LNCaP clone FGC (cell line): Measurements from ENCODE around the gene KRT14.

Experiments used
- DNase-seq: peaks from one replicate; pipeline ENCODE4 v3.0.0-alpha.2; 2011; ENCODE audit warnings: low read depth
- H3K4me3 ChIP-seq: 2 replicates; pipeline ENCODE4 v1.5.1; 2011; ENCODE audit warnings: mild to moderate bottlenecking, low read depth, low read length, control low read depth
- TF ChIP-seq, protein P1 (sequence below): IDR thresholded peaks from 2 replicates; pipeline ENCODE4 v1.5.1; 2012; ENCODE audit warnings: mild to moderate bottlenecking; ENCODE audit not compliant: control insufficient read depth, insufficient read depth; ENCODE audit errors: extremely low read depth

The KRT14 gene

DNA sequence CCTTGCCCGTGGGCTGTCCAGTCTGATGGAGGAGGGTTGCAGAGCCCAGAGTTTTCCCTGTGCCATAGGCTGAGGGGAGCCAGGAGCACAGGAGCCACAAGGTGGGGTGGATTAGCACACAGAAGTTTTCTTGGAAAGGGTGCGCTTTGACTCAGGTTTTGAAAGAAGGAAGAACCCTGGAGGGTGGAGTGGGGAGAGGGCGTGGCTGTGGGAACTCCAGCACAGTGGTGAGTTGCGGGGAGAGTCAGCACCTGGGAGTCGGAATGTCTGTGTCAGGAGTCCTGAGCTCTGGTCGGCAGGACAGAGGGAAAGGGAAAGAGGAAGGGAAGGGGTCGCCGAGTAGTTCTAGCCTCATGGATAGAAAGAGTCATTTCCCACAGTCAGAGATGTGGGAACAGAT lies 8.9 kb upstream of the KRT14 start:
- TF ChIP-seq, protein P1, sequence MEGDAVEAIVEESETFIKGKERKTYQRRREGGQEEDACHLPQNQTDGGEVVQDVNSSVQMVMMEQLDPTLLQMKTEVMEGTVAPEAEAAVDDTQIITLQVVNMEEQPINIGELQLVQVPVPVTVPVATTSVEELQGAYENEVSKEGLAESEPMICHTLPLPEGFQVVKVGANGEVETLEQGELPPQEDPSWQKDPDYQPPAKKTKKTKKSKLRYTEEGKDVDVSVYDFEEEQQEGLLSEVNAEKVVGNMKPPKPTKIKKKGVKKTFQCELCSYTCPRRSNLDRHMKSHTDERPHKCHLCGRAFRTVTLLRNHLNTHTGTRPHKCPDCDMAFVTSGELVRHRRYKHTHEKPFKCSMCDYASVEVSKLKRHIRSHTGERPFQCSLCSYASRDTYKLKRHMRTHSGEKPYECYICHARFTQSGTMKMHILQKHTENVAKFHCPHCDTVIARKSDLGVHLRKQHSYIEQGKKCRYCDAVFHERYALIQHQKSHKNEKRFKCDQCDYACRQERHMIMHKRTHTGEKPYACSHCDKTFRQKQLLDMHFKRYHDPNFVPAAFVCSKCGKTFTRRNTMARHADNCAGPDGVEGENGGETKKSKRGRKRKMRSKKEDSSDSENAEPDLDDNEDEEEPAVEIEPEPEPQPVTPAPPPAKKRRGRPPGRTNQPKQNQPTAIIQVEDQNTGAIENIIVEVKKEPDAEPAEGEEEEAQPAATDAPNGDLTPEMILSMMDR: no peak
- DNase-seq: no peak
- no peak overlapping the region for H3K4me3 ChIP-seq

DNA sequence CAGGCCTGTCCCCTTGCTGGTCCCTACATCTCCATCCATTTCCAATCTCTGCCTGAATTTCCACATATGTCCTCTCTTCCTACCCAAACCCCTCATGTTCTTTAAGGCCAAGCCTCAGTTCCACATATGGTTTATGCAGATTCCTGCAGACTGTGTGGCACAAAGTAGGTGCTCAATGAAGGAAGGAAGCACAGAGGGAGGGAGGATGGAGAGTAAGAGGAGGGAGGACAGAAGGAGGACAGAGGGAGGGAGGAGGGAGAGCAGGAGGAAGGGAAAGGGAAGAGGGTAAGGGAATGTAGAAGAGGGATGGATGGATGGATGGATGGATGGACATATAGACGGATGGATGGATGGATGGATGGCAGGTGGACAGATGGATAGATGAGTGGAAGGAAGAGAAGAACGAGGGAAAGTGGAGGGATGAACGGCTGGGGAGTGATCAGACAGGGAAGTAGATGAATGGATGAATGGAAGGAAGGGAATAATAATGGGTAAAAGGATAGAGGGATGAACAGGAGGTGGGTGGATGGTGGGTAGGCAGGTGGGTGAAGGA lies 7.7 kb upstream of the KRT14 start:
- no peak for DNase-seq
- H3K4me3 ChIP-seq: no peak overlapping the region
- TF ChIP-seq, protein P1: no peak

DNA sequence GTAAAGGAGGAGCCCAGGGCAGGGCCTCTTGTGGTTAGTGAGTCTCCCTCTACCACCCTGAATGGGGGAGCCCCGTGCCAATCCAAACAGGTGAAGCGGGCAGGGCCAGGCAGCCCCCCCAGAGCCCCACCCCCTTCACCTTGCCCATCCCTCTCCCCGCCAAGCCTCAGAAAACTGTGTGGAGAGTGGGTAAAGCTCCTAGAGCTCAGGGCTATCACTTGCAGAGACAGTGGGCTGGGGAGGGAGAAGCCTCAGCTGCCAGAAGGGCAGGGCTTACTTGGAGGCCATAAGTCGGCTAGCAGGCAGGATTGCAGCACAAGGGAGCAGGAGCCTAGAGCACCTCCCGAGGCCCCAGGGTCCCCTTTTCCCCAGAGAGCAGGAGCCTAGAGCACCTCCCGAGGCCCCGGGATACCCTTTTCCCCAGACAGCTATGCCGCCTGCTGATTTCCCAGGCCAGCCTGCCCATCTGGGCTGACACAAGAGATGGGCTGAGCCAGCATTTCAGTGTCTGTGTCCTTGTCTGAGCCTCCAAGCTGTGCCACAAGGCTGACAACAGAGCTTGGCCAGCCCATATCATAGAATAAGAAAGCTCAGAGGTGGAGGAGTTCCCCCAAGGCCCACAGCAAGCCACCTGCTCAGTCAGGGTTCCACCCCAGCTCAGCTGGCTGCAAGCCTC lies 6.7 kb upstream of the KRT14 start:
- no peak for DNase-seq
- TF ChIP-seq, protein P1: no peak

DNA sequence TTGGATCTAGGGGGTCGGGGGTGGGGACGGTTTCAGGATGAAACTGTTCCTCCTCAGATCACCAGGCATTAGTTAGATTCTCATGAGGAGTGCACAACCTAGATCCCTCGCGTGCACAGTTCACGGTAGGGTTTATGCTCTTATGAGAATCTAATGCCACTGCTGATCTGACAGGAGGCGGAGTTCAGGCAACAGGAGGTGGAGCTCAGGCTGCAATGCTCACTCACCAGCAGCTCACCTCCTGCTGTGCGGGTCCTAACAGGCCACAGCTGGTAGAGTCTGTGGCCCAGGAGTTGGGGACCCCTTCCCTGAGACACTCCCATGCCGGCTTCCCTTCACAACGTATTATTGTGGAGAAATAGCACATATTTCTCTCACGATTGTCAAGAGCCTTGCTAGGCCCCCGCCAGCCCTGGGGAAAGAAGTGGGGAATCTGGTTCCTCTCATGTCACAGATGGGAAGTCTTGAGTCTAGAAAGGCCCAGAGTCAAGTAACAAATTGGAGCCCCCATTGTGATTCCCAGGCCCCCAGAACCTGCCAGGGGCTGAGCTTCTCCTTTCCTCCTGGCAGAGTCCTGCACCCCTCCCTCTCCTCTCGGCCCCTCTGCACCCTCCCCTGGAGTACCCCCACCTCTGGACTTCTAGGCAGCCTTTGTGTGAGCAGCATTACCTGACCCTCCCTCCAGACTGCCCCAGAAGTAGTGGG lies 6.1 kb upstream of the KRT14 start:
- H3K4me3 ChIP-seq: no peak overlapping the region
- DNase-seq: no peak
- TF ChIP-seq, protein P1: no peak

More for the DNA sequence above, 6.7 kb upstream of the KRT14 start:
- no peak overlapping the region for H3K4me3 ChIP-seq

DNA sequence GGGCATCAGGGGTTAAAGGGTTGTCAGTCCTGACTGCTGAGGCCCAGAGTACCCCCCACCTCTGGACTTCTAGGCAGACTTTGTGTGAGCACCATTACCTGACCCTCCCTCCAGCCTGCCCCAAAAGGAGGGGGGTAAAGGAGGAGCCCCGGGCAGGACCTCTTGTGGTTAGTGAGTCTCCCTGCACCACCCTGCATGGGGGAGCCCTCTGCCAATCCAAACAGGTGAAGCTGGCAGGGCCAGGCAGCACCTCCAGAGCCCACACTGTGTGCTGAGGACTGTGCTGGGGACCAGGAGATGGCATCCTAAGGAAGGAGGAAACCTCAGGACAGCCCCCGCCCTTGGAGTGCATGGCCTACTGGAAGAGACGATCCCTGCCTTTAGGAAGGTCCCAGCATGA lies 2.6 kb upstream of the KRT14 start:
- no peak overlapping the region for H3K4me3 ChIP-seq
- TF ChIP-seq, protein P1: no peak
- DNase-seq: no peak

DNA sequence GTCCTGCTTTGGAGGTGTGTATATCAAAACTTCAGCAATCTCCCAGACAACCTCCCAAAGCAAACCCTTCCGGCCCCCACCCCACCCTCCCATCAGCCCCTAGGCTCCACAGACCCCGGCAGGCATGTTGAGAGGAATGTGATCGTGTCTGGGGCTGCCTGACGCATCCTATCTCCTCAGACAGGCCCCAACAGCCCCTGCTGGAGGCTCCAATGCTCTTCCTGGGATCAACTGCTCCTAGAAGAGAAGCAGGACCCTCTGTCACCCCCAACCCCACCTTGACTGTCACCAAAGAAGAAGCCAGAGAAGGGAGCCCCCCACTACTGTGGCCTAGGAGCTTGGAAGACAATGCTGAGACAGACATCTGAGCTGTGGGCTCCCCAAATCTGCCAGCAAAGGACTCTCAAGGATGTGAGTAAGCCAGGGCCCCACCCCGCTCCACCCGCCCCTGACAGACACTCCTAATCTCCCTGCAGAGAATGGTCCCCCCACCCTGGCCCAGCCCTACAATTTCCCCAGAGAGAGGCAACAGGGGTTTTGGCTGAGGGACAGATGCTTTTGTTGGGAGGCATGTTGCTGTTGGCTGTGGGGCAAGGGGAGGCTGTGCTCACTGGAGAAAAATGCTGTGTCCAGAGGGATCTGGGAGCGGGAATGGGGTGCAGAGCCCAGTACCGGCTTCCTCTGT lies 1.6 kb upstream of the KRT14 start:
- no peak for DNase-seq
- TF ChIP-seq, protein P1: no peak
- no peak overlapping the region for H3K4me3 ChIP-seq
